H1 (cell line): ENCODE measurements around the gene HOXA13. TPM values are rescaled to one million over a fixed set of nuclear protein-coding genes. Genes with fewer than 3 reads are reported as not detected.

Experiments used
- CTCF ChIA-PET: fragments of 300-600 bp; sonication (Branson Sonifier 250); formaldehyde crosslinking; loops from one replicate; lab custom pipeline; 2021; ENCODE audit not compliant: partially characterized antibody; lab: Charles Lee
- POLR2A ChIA-PET: fragments of 300-600 bp; sonication (Branson Sonifier 250); formaldehyde crosslinking; loops from one replicate; lab custom pipeline; 2021; ENCODE audit warnings: inconsistent platforms; ENCODE audit not compliant: partially characterized antibody; lab: Charles Lee
- DNase-seq, 2 experiments: peaks; one replicate each; pipeline versions ENCODE4 v3.0.0 to v3.0.0-alpha.2; 2010 to 2022; ENCODE audit warnings: low spot score in 2 of 2, low read depth in 1 of 2, mixed read lengths in 1 of 2
- FAIRE-seq: peaks from 2 replicates; lab custom pipeline; 2011; peaks lifted over from hg19 to GRCh38; lab: Jason Lieb, UNC
- H2AFZ ChIP-seq: 2 replicates; pipeline ENCODE4 v1.8.1; 2012; ENCODE audit warnings: low read length, inconsistent platforms
- H2AK5ac ChIP-seq: 2 replicates; pipeline ENCODE4 v1.6.1; 2013; ENCODE audit warnings: low read depth, low read length
- H2BK120ac ChIP-seq: replicated peaks from 2 replicates; pipeline ENCODE3; 2013; ENCODE audit warnings: low read depth, low read length, inconsistent platforms
- H2BK12ac ChIP-seq: 2 replicates; pipeline ENCODE4 v1.6.1; 2013; ENCODE audit warnings: low read depth, low read length
- H2BK15ac ChIP-seq: 2 replicates; pipeline ENCODE4 v1.6.1; 2013; ENCODE audit warnings: low read length
- H2BK20ac ChIP-seq: 2 replicates; pipeline ENCODE4 v1.6.1; 2013; ENCODE audit warnings: low read length
- H2BK5ac ChIP-seq: 2 replicates; pipeline ENCODE4 v1.6.1; 2013; ENCODE audit warnings: low read depth, low read length
- H3K14ac ChIP-seq: 2 replicates; pipeline ENCODE4 v1.6.1; 2013; ENCODE audit warnings: inconsistent platforms; ENCODE audit not compliant: insufficient read length
- H3K18ac ChIP-seq: 2 replicates; pipeline ENCODE4 v1.6.1; 2013; ENCODE audit warnings: low read length; ENCODE audit errors: extremely low read depth
- H3K23ac ChIP-seq: 2 replicates; pipeline ENCODE4 v1.6.1; 2013; ENCODE audit warnings: inconsistent platforms; ENCODE audit not compliant: insufficient read length
- H3K23me2 ChIP-seq: 2 replicates; pipeline ENCODE4 v1.6.1; 2013; ENCODE audit warnings: low read depth, low read length
- H3K27ac ChIP-seq: 2 replicates; pipeline ENCODE4 v1.6.1; 2011; ENCODE audit warnings: low read depth, low read length, inconsistent platforms
- H3K27me3 ChIP-seq, 4 experiments: replicated peaks in 1 of 4; 1 replicate in 1 of 4; 2 replicates in 3 of 4; pipeline versions ENCODE4 v1.6.1 to v1.8.1; 2011 to 2013; ENCODE audit warnings: low read length in 3 of 4, mild to moderate bottlenecking in 3 of 4, inconsistent platforms in 2 of 4, mixed read lengths in 2 of 4, moderate library complexity in 1 of 4; ENCODE audit not compliant: control insufficient read depth in 3 of 4, insufficient read depth in 3 of 4; ENCODE audit errors: extremely low read depth in 1 of 4
- H3K36me3 ChIP-seq, 4 experiments: 2 replicates each; pipeline versions ENCODE4 v1.6.1 to v1.8.1; 2011 to 2013; ENCODE audit warnings: mild to moderate bottlenecking in 4 of 4, low read length in 3 of 4, moderate library complexity in 2 of 4, control low read depth in 1 of 4, inconsistent platforms in 1 of 4; ENCODE audit not compliant: insufficient read depth in 4 of 4, control insufficient read depth in 2 of 4
- H3K4ac ChIP-seq: replicated peaks from 2 replicates; pipeline ENCODE3; 2013; ENCODE audit warnings: low read length, low read depth, mixed read lengths, inconsistent platforms; ENCODE audit not compliant: insufficient read length
- H3K4me1 ChIP-seq, 4 experiments: replicated peaks in 1 of 4; 1 replicate in 1 of 4; 2 replicates in 3 of 4; pipeline versions ENCODE4 v1.6.1 to v1.8.1; 2011 to 2013; ENCODE audit warnings: low read length in 3 of 4, inconsistent platforms in 2 of 4, mixed read lengths in 1 of 4; ENCODE audit not compliant: insufficient read depth in 4 of 4, control insufficient read depth in 3 of 4
- H3K4me2 ChIP-seq, 2 experiments: 2 replicates each; pipeline versions ENCODE4 v1.6.1 to v1.8.1; 2011 to 2013; ENCODE audit warnings: low read depth in 2 of 2, low read length in 2 of 2, control low read depth in 1 of 2, inconsistent platforms in 1 of 2, mild to moderate bottlenecking in 1 of 2; ENCODE audit not compliant: insufficient read depth in 1 of 2
- H3K4me3 ChIP-seq, 4 experiments: fragments of 200-600, 300-600 bp in 1 of 4; sonication (generic), shearing (Covaris generic), sonication (Bioruptor Twin) in 1 of 4; 2 replicates each; pipeline versions ENCODE4 v1.5.1 to v1.8.1; 2011 to 2016; ENCODE audit warnings: low read length in 4 of 4, low read depth in 3 of 4, control low read depth in 2 of 4, inconsistent platforms in 2 of 4, mild to moderate bottlenecking in 2 of 4, mixed read lengths in 1 of 4, moderate library complexity in 1 of 4; ENCODE audit not compliant: insufficient read depth in 2 of 4; ENCODE audit errors: extremely low read depth in 1 of 4
- H3K56ac ChIP-seq: replicated peaks from 2 replicates; pipeline ENCODE3; 2013; ENCODE audit warnings: low read depth, mild to moderate bottlenecking, mixed read lengths, low read length, inconsistent platforms; ENCODE audit not compliant: insufficient read length
- H3K79me1 ChIP-seq: 2 replicates; pipeline ENCODE4 v1.6.1; 2013; ENCODE audit warnings: low read depth, low read length, control low read depth
- H3K79me2 ChIP-seq, 2 experiments: 2 replicates each; pipeline versions ENCODE4 v1.6.1 to v1.8.1; 2012 to 2013; ENCODE audit warnings: low read length in 2 of 2, mild to moderate bottlenecking in 2 of 2, inconsistent platforms in 1 of 2; ENCODE audit not compliant: insufficient read depth in 2 of 2, control insufficient read depth in 1 of 2
- H3K9ac ChIP-seq, 4 experiments: replicated peaks in 1 of 4; 1 replicate in 1 of 4; 2 replicates in 3 of 4; pipeline versions ENCODE4 v1.6.1 to v1.8.1; 2011 to 2013; ENCODE audit warnings: low read depth in 3 of 4, low read length in 3 of 4, control low read depth in 2 of 4, mild to moderate bottlenecking in 2 of 4, moderate library complexity in 2 of 4, inconsistent platforms in 1 of 4; ENCODE audit errors: extremely low read depth in 1 of 4
- H3K9me3 ChIP-seq, 2 experiments: 2 replicates each; pipeline versions ENCODE4 v1.6.1 to v1.8.1; 2012 to 2013; ENCODE audit warnings: mild to moderate bottlenecking in 2 of 2, moderate library complexity in 2 of 2, control low read depth in 1 of 2, inconsistent platforms in 1 of 2, low read depth in 1 of 2, low read length in 1 of 2, mixed read lengths in 1 of 2; ENCODE audit not compliant: insufficient read depth in 2 of 2
- H4K20me1 ChIP-seq, 2 experiments: replicated peaks in 1 of 2; 2 replicates each; pipeline versions ENCODE3 to v1.8.1; 2011 to 2013; ENCODE audit warnings: inconsistent platforms in 2 of 2, low read length in 2 of 2, mild to moderate bottlenecking in 1 of 2; ENCODE audit not compliant: insufficient read depth in 2 of 2, control insufficient read depth in 1 of 2
- H4K5ac ChIP-seq: 2 replicates; pipeline ENCODE4 v1.6.1; 2013; ENCODE audit warnings: low read length, low read depth, mixed read lengths, inconsistent platforms; ENCODE audit not compliant: insufficient read length
- H4K8ac ChIP-seq: 2 replicates; pipeline ENCODE4 v1.8.0; 2013; ENCODE audit warnings: mild to moderate bottlenecking, moderate library complexity, low read length, inconsistent platforms; ENCODE audit not compliant: insufficient read depth; ENCODE audit errors: extremely low read depth
- H4K91ac ChIP-seq: replicated peaks from 2 replicates; pipeline ENCODE3; 2013; ENCODE audit warnings: low read length, mixed read lengths, inconsistent platforms; ENCODE audit not compliant: insufficient read length
- ATF3 ChIP-seq: IDR thresholded peaks from 2 replicates; pipeline ENCODE4 v1.6.1; 2011; ENCODE audit warnings: low read depth, mild to moderate bottlenecking, low read length; ENCODE audit not compliant: insufficient read depth
- KDM4A ChIP-seq: IDR thresholded peaks from one replicate; pipeline ENCODE4 v1.7.1; 2012; ENCODE audit warnings: low read depth, mild to moderate bottlenecking, moderate library complexity, low read length, inconsistent platforms; ENCODE audit not compliant: severe bottlenecking
- MAX ChIP-seq: IDR thresholded peaks from 2 replicates; pipeline ENCODE4 v1.6.1; 2012; ENCODE audit warnings: inconsistent platforms
- RXRA ChIP-seq: IDR thresholded peaks from 2 replicates; pipeline ENCODE4 v1.6.1; 2011; ENCODE audit warnings: low read depth, mild to moderate bottlenecking, low read length, moderate library complexity; ENCODE audit not compliant: insufficient read depth
- USF2 ChIP-seq: IDR thresholded peaks from 2 replicates; pipeline ENCODE4 v1.6.1; 2011; ENCODE audit warnings: low read length, improper control_type of control experiment
- WGBS, 2 experiments: shearing (Covaris generic) in 1 of 2; methylation state at CpG; one replicate each; pipeline versions ENCODE4 v1.1.6 to v1.1.7; 2013 to 2015; ENCODE audit warnings: low lambda C conversion rate in 2 of 2, mixed read lengths in 2 of 2, inconsistent platforms in 1 of 2, low coverage in 1 of 2, missing lambda C conversion rate in 1 of 2; ENCODE audit not compliant: insufficient replicate concordance in 2 of 2, insufficient coverage in 1 of 2, insufficient read length in 1 of 2; ENCODE audit errors: extremely low coverage in 1 of 2, missing lambda C conversion rate in 1 of 2; 5-methylcytosine and 5-hydroxymethylcytosine counted together
- polyA plus RNA-seq, 7 experiments: library from polyadenylated mRNA; depleted of rRNA in 3 of 7; stranded (reverse) in 5 of 7; unstranded in 2 of 7; fragments of >200 nt in 5 of 7; fragments of 200-250 nt in 2 of 7; gene quantifications; 1 replicate in 5 of 7; 2 replicates in 1 of 7; 4 replicates in 1 of 7; pipeline versions ENCODE4 v1.2.1 to v1.2.3, GENCODE V29; 2011 to 2013; ENCODE audit warnings: missing spikeins in 2 of 7, mixed read lengths in 2 of 7
- total RNA-seq: library from RNA; stranded (reverse); fragmentation: NEBNext Ultra II Directional; extraction: Animal tissue kit (Norgen Biotek cat#: 25700); gene quantifications from 2 replicates; pipeline ENCODE4 v1.2.1, GENCODE V29; 2021

The HOXA13 gene
- total and polyA plus RNA-seq, 2 of the 8 experiments (the other 6 are each of a cell fraction or from before 2014, with no cell fraction given) = not detected

- H3K18ac ChIP-seq = no peak within 1 kb of the TSS
- POLR2A ChIA-PET = interaction anchor here (1.0 kb wide), 1 partner anchor 10 kb away, joined by 4 read pairs; no protein-coding TSS in a partner anchor
- H3K14ac ChIP-seq = no peak within 1 kb of the TSS
- TF ChIP-seq KDM4A (peak; percentile 85), RXRA (no peak), MAX (peak; percentile 64), USF2 (peak; percentile 99), ATF3 (peak; percentile 99)
- no peak within 1 kb of the TSS for H2BK5ac ChIP-seq
- FAIRE-seq (no peak), DNase-seq (peak in 1 of 2 experiments; percentile 66)
- H4K91ac ChIP-seq = no peak within 1 kb of the TSS
- H2BK120ac ChIP-seq = no peak within 1 kb of the TSS
- H3K4me2 ChIP-seq = peak within 1 kb of the TSS; percentile 40 to 59
- H2BK12ac ChIP-seq = no peak within 1 kb of the TSS
- no peak within 1 kb of the TSS for H3K4ac ChIP-seq
- H2AFZ ChIP-seq = no peak within 1 kb of the TSS
- H3K9ac ChIP-seq = no peak within 1 kb of the TSS
- H4K20me1 ChIP-seq = peaks cover 24 to 48% of the 10 kb centered on the region in 2 experiments
- H4K8ac ChIP-seq = 0 out of 2 replicates have a peak within 1 kb of the TSS, but pooled peaks have one; percentile 45
- H3K36me3 ChIP-seq = peaks cover 0 to 24% (median 0%) of the 10 kb centered on the region in 4 experiments; a peak in 1 of 8 replicates
- H2BK20ac ChIP-seq = no peak within 1 kb of the TSS
- H2BK15ac ChIP-seq = no peak within 1 kb of the TSS
- no peaks in the 10 kb centered on the region for H3K79me2 ChIP-seq
- H3K79me1 ChIP-seq = no peaks in the 10 kb centered on the region
- H3K56ac ChIP-seq = no peak within 1 kb of the TSS
- peak within 1 kb of the TSS; percentile 60; the same call in 1 of the 2 replicates for H2AK5ac ChIP-seq
- no peak within 1 kb of the TSS for H3K27ac ChIP-seq
- peaks cover 0 to 10% of the 10 kb centered on the region in 2 experiments; a peak in 1 of 4 replicates for H3K9me3 ChIP-seq
- CTCF ChIA-PET = interaction anchor here (0.7 to 2.0 kb wide), 11 partner anchors 8 to 53 kb away, joined by 3 to 16 read pairs (median 5); partner anchors contain the start of gene HOXA5
- H3K23me2 ChIP-seq = peaks cover 2% of the 10 kb centered on the region; the same call in 1 of the 2 replicates
- H3K4me1 ChIP-seq = peaks cover 0 to 2% (median 0%) of the 10 kb centered on the region in 4 experiments; a peak in 3 of 7 replicates
- H4K5ac ChIP-seq = no peak within 1 kb of the TSS
- peak within 1 kb of the TSS; percentile 11 to 54 (median 26); a peak in 5 of 8 replicates for H3K4me3 ChIP-seq
- 10% methylated on average over 23 of the region's 33 CpGs; no CpG with 5 or more reads in 1 of the 2 experiments for WGBS, 2 experiments
- peaks cover 98 to 100% (median 100%) of the 10 kb centered on the region in 4 experiments for H3K27me3 ChIP-seq
- no peak within 1 kb of the TSS for H3K23ac ChIP-seq
These were observed 43.4 kb downstream of the HOXA13 start, which contains the start of gene HOXA7 for GRCh38 chr7:27156508-27156898. Gene HOXA7 (minus strand): TSS chr7:27156675. CDS start chr7:27156545, 130 bp downstream.
